Mesenchymal stem cell (in vitro differentiated cells and primary cell): ENCODE measurements around the gene UTP3.
"Not testable (repeated sequence)": the region's sequence is repeated elsewhere in the genome, so short reads cannot be mapped to it uniquely, and the experiment has no call there.

Source experiments
- DNase-seq: peaks from one replicate; pipeline ENCODE4 v3.0.0-alpha.2; 2013
- H2AFZ ChIP-seq: one replicate; pipeline ENCODE4 v1.6.1; 2013; ENCODE audit warnings: low read depth, mild to moderate bottlenecking, control low read depth, inconsistent platforms, low read length, moderate library complexity
- H2AK5ac ChIP-seq: 2 replicates; pipeline ENCODE4 v1.6.1; 2013; ENCODE audit warnings: low read length, moderate library complexity, mild to moderate bottlenecking, inconsistent platforms; ENCODE audit not compliant: severe bottlenecking
- H2BK120ac ChIP-seq: one replicate; pipeline ENCODE4 v1.6.1; 2013; ENCODE audit warnings: low read depth, mild to moderate bottlenecking, inconsistent platforms, low read length, moderate library complexity
- H2BK12ac ChIP-seq, 2 experiments: one replicate each; pipeline ENCODE4 v1.6.1; 2013; ENCODE audit warnings: inconsistent platforms in 2 of 2, low read length in 2 of 2, mild to moderate bottlenecking in 2 of 2, moderate library complexity in 2 of 2, control low read depth in 1 of 2
- H2BK15ac ChIP-seq: one replicate; pipeline ENCODE4 v1.6.1; 2013; ENCODE audit warnings: mild to moderate bottlenecking, low read depth, inconsistent platforms; ENCODE audit not compliant: poor library complexity, severe bottlenecking
- H2BK5ac ChIP-seq: 2 replicates; pipeline ENCODE4 v1.6.1; 2013; ENCODE audit warnings: low read depth, mild to moderate bottlenecking, low read length, control low read depth, inconsistent platforms; ENCODE audit not compliant: poor library complexity, severe bottlenecking
- H3K14ac ChIP-seq, 2 experiments: one replicate each; pipeline ENCODE4 v1.6.1; 2013; ENCODE audit warnings: inconsistent platforms in 2 of 2, low read length in 2 of 2, control low read depth in 1 of 2, mild to moderate bottlenecking in 1 of 2, moderate library complexity in 1 of 2
- H3K18ac ChIP-seq, 2 experiments: one replicate each; pipeline ENCODE4 v1.6.1; 2013; ENCODE audit warnings: inconsistent platforms in 2 of 2, low read length in 2 of 2, control low read depth in 1 of 2, low read depth in 1 of 2, mild to moderate bottlenecking in 1 of 2
- H3K23ac ChIP-seq, 2 experiments: one replicate each; pipeline ENCODE4 v1.6.1; 2013; ENCODE audit warnings: inconsistent platforms in 2 of 2, low read length in 2 of 2, mild to moderate bottlenecking in 2 of 2, moderate library complexity in 2 of 2, control low read depth in 1 of 2
- H3K27ac ChIP-seq: 2 replicates; pipeline ENCODE4 v1.5.1; 2013; ENCODE audit warnings: mild to moderate bottlenecking, moderate library complexity, low read length, control low read depth, inconsistent platforms; ENCODE audit not compliant: poor library complexity, severe bottlenecking
- H3K27me3 ChIP-seq, 2 experiments: 2 replicates each; pipeline versions ENCODE4 v1.6.1 to v1.7.0; 2013; ENCODE audit warnings: low read length in 2 of 2, mild to moderate bottlenecking in 2 of 2, moderate library complexity in 2 of 2, control low read depth in 1 of 2, inconsistent platforms in 1 of 2; ENCODE audit not compliant: control insufficient read depth in 1 of 2, insufficient read depth in 1 of 2
- H3K36me3 ChIP-seq, 2 experiments: 2 replicates each; pipeline versions ENCODE4 v1.6.1 to v1.7.0; 2013; ENCODE audit warnings: low read length in 2 of 2, control low read depth in 1 of 2, inconsistent platforms in 1 of 2, low read depth in 1 of 2, mild to moderate bottlenecking in 1 of 2; ENCODE audit not compliant: insufficient read depth in 2 of 2, control insufficient read depth in 1 of 2
- H3K4ac ChIP-seq, 2 experiments: one replicate each; pipeline ENCODE4 v1.6.1; 2013; ENCODE audit warnings: inconsistent platforms in 2 of 2, low read length in 2 of 2, mild to moderate bottlenecking in 2 of 2, moderate library complexity in 2 of 2, control low read depth in 1 of 2, low read depth in 1 of 2
- H3K4me1 ChIP-seq: 2 replicates; pipeline ENCODE4 v1.6.1; 2013; ENCODE audit warnings: low read depth, low read length, control low read depth; ENCODE audit not compliant: control insufficient read depth, insufficient read depth
- H3K4me2 ChIP-seq: 2 replicates; pipeline ENCODE4 v1.6.1; 2013; ENCODE audit warnings: low read length, mild to moderate bottlenecking, inconsistent platforms; ENCODE audit not compliant: poor library complexity, severe bottlenecking
- H3K4me3 ChIP-seq, 2 experiments: 2 replicates each; pipeline versions ENCODE4 v1.5.1 to v1.7.0; 2013; ENCODE audit warnings: low read length in 2 of 2, mild to moderate bottlenecking in 2 of 2, control low read depth in 1 of 2, low read depth in 1 of 2; ENCODE audit not compliant: insufficient read depth in 1 of 2
- H3K79me1 ChIP-seq: replicated peaks from 2 replicates; pipeline ENCODE4 v1.6.1; 2013; ENCODE audit warnings: mild to moderate bottlenecking, control low read depth, low read length, inconsistent platforms; ENCODE audit not compliant: poor library complexity, severe bottlenecking
- H3K9ac ChIP-seq: 2 replicates; pipeline ENCODE4 v1.7.0; 2013; ENCODE audit warnings: mild to moderate bottlenecking, low read length, moderate library complexity
- H3K9me3 ChIP-seq: 2 replicates; pipeline ENCODE4 v1.7.0; 2013; ENCODE audit warnings: mild to moderate bottlenecking, low read length; ENCODE audit not compliant: control insufficient read depth
- H4K8ac ChIP-seq: one replicate; pipeline ENCODE4 v1.6.1; 2013; ENCODE audit warnings: inconsistent platforms, mild to moderate bottlenecking, low read length, moderate library complexity
- H4K91ac ChIP-seq: one replicate; pipeline ENCODE4 v1.6.1; 2013; ENCODE audit warnings: mild to moderate bottlenecking, low read length, inconsistent platforms
- WGBS: methylation state at CpG from one replicate; pipeline ENCODE4 v1.1.7; 2013; ENCODE audit warnings: mixed read lengths; 5-methylcytosine and 5-hydroxymethylcytosine counted together

Gene UTP3

DNA sequence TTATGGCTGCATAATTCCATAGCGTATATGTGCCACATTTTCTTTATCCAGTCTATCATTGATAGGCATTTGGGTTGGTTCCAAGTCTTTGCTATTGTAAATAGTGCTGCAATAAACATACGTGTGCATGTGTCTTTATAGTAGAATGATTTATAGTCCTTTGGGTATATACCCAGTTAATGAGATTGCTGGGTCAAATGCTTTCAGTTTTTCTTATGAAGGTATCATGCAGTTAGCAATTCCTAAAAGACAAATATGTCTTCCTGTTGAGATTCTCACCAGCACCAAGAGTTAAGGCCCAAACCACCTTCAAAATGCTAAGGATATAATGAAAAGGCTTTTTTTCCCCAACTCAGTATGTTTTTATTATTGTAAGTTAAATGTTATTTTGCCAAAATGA is 14.3 kb downstream of the UTP3 start:
- H3K9me3 ChIP-seq, H3K36me3 ChIP-seq, H3K79me1 ChIP-seq, H4K8ac ChIP-seq, H3K18ac ChIP-seq, H3K4me3 ChIP-seq, DNase-seq, H2BK12ac ChIP-seq, H3K9ac ChIP-seq, H3K4me1 ChIP-seq, H3K27me3 ChIP-seq, H3K4me2 ChIP-seq, H2BK5ac ChIP-seq, H2BK120ac ChIP-seq, H3K23ac ChIP-seq, H2AK5ac ChIP-seq, H3K27ac ChIP-seq, H3K14ac ChIP-seq, H2BK15ac ChIP-seq, H3K4ac ChIP-seq, H2AFZ ChIP-seq, H4K91ac ChIP-seq: not testable (repeated sequence)
- 17% methylated on average over 1 of the region's 2 CpGs for WGBS

GRCh38 chr4:70703619-70704214 is 15.4 kb downstream of the UTP3 start:
- no peaks in the 10 kb centered on the region for H3K36me3 ChIP-seq
- DNase-seq: peak; percentile 51
- H3K23ac ChIP-seq: no peak overlapping the region
- peak overlapping the region; percentile 2 for H4K8ac ChIP-seq
- peak overlapping the region; percentile 90 for H3K9ac ChIP-seq
- peaks cover 3% of the 10 kb centered on the region for H3K4me1 ChIP-seq
- peak overlapping the region; percentile 96 for H3K4me2 ChIP-seq
- peak overlapping the region in 1 of 2 experiments; percentile 85 for H3K4me3 ChIP-seq
- H3K79me1 ChIP-seq: peaks cover 4% of the 10 kb centered on the region
- no peak overlapping the region for H2AFZ ChIP-seq
- peak overlapping the region in 1 of 2 experiments; percentile 73 for H3K4ac ChIP-seq
- H4K91ac ChIP-seq: no peak overlapping the region
- no peak overlapping the region for H3K14ac ChIP-seq
- H3K9me3 ChIP-seq: no peaks in the 10 kb centered on the region
- no peaks in the 10 kb centered on the region for H3K27me3 ChIP-seq
- H2AK5ac ChIP-seq: no peak overlapping the region
- H2BK12ac ChIP-seq: no peak overlapping the region
- no peak overlapping the region for H2BK120ac ChIP-seq
- H2BK15ac ChIP-seq: no peak overlapping the region
- 2% methylated on average over 10 of the region's 11 CpGs for WGBS
- peak overlapping the region; percentile 97 for H3K27ac ChIP-seq
- H3K18ac ChIP-seq: no peak overlapping the region
- peak overlapping the region; percentile 3 for H2BK5ac ChIP-seq

DNA sequence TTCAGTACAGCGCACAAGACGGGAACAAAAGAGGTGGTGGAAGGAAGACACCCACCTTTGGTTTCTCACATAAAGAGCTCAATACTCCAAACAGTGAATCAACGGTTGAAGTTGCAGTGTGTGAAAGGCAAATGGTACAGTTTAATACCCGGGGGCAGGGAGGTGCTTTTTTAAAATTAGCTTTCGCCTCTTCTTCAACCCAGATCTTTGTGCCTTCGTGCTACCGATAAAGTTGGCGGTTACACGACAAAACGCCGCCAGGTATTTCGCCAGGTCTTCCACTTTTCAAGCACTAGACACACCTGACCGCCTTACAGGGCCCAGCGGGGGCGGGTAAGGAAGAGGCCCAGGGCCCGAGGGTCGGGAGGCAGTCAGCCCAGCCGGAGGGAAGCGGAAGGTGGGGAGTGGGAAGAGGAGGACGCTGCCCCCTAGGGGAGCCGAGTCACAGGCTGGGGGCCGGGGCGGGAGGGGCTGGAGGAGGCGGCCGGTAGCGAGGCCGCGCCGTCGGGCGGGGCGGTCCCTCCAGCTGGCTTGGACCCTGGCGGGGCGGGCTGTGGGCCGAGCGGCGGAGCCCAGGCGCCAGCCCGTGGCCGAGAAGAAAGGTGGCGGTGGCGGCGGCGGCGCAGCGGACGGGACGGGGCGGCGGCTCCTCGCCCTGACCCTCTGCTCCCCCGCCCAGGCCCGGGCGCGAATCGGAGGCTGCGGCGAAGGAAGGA is 16.0 kb downstream of the UTP3 start:
- 3% methylated on average over 29 of the region's 58 CpGs for WGBS
- H2BK12ac ChIP-seq: peak overlapping the region in 1 of 2 experiments; percentile 82
- H3K27ac ChIP-seq: peak overlapping the region; percentile 97
- peak overlapping the region in 1 of 2 experiments; percentile 99 for H3K23ac ChIP-seq
- peak; percentile 78 for DNase-seq
- H3K4me2 ChIP-seq: peak overlapping the region; percentile 96
- no peak overlapping the region for H2AK5ac ChIP-seq
- H4K91ac ChIP-seq: peak overlapping the region; percentile 86
- peak overlapping the region; percentile 54 for H4K8ac ChIP-seq
- peak overlapping the region; percentile 86 to 94 for H3K18ac ChIP-seq
- peak overlapping the region; percentile 90 for H3K9ac ChIP-seq
- no peaks in the 10 kb centered on the region for H3K27me3 ChIP-seq
- H3K36me3 ChIP-seq: no peaks in the 10 kb centered on the region
- H3K4me3 ChIP-seq: peak overlapping the region; percentile 85 to 97
- peak overlapping the region; percentile 81 to 87 for H3K4ac ChIP-seq
- H3K9me3 ChIP-seq: no peaks in the 10 kb centered on the region
- H3K4me1 ChIP-seq: peaks cover 3% of the 10 kb centered on the region
- H2BK15ac ChIP-seq: peak overlapping the region; percentile 90
- peak overlapping the region; percentile 49 for H2BK120ac ChIP-seq
- peak overlapping the region; percentile 95 for H2BK5ac ChIP-seq
- H2AFZ ChIP-seq: peak overlapping the region; percentile 95
- H3K79me1 ChIP-seq: peaks cover 6% of the 10 kb centered on the region
- H3K14ac ChIP-seq: peak overlapping the region in 1 of 2 experiments; percentile 95

GRCh38 chr4:70704931-70705182 is 16.5 kb downstream of the UTP3 start:
- Histone ChIP-seq H3K27ac (no peak overlapping the region), H3K23ac (peak overlapping the region in 1 of 2 experiments; percentile 99), H2BK120ac (peak overlapping the region; percentile 49), H3K27me3 (no peaks in the 10 kb centered on the region), H3K36me3 (no peaks in the 10 kb centered on the region), H3K4me1 (peaks cover 3% of the 10 kb centered on the region), H2BK15ac (peak overlapping the region; percentile 90), H4K8ac (peak overlapping the region; percentile 54), H3K9me3 (no peaks in the 10 kb centered on the region), H2AK5ac (no peak overlapping the region), H3K9ac (peak overlapping the region; percentile 90), H2BK5ac (peak overlapping the region; percentile 95), H4K91ac (peak overlapping the region; percentile 86), H2BK12ac (peak overlapping the region in 1 of 2 experiments; percentile 82), H2AFZ (peak overlapping the region; percentile 95), H3K4me3 (peak overlapping the region; percentile 85 to 97), H3K18ac (peak overlapping the region; percentile 86 to 94), H3K4ac (peak overlapping the region in 1 of 2 experiments; percentile 87), H3K79me1 (peaks cover 11% of the 10 kb centered on the region), H3K14ac (peak overlapping the region in 1 of 2 experiments; percentile 95), H3K4me2 (peak overlapping the region; percentile 96)
- DNase-seq: no peak
- 0% methylated on average over 10 of the region's 39 CpGs for WGBS
